Amniotic stem cell (primary cell): Measurements from ENCODE around the gene KIRREL3.

Experiments used
- DNase-seq: peaks from one replicate; lab custom pipeline; 2025; lab: John Stamatoyannopoulos, UW

The KIRREL3 gene

DNA sequence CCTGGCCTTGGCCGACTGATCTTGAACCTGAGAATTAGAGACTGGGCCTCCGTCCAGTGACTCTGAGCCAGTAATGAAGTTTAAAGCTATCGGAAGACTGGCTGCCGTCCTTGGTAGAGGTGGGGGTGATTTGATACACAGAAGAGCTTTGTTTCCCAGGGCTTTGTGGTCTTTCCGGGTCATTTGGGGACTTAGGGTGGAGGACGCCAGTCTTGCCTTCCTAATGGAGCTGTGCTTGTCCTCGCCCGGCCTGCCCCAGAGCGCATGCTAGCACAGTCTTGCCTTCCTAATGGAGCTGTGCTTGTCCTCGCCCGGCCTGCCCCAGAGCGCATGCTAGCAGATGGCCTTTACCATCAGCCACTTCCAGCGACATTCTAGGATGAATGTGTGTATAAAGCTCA is 579.3 kb downstream of the KIRREL3 start:
- no peak for DNase-seq

DNA sequence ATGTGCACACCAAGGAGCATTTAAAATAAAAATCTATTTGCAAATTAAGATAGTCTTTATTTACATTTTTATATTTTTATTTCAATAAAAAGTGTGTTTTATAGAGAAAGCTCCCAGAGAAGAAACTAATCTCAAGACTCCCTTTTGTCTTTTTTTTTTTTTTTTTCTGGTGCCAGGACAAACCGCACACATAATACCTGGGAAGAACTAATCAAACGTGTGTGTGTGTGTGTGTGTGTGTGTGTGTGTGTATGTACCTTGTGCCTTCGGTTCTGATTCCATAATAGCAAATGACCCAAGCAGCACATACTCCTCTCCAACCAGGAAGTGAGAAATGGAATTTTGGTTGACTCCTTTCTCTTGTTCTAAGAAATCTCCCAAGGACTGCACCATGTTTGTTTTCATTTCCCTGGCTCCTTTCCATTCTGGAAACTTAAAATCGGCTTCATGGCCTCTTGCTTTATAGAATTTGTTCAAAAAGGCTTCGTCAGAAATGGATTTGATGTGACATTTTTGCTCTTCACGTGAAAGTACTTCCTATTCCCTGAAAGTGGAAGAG is 579.8 kb downstream of the KIRREL3 start:
- DNase-seq: no peak

DNA sequence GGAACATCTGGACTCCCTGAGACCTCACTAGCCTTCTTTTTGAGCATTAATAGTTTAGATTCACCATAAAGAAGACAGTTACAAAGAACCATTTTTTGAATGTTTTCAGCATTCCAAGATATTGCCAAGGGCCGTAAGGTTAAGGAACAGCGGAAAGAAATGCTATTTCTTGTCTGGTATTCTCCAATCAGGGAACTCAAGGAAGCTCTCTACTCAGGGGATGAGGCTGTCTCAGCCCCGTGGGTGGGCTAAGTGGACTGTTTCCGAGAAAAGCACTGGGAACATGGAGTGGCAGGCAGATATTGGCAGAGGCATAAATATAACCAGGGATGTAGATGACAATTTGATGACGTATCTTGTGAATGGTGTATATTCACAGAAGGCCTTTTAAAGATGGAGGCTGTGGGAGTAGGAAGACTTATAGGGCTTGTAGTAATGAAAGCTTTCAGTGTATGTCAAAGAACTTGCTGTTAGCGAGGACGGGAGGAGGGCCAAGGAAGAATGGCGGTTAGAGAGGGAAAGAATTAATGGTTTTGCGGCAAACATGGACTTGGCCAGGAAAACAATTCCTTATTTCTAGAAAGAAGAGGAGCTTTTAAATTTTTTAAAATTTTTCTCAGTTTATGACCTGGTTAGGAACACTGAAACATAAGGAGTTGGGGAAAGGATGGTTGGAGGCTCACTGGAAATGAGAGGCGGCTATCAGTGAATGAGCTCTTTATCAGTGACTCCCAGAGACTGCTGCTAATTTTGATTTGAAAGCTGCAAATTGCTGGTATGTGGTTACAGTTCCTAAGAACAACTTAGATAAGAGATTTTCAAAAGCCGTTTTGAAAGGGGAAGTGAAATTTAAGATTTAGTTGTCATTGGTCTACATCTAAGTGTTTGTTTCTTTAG is 580.5 kb downstream of the KIRREL3 start:
- no peak for DNase-seq

DNA sequence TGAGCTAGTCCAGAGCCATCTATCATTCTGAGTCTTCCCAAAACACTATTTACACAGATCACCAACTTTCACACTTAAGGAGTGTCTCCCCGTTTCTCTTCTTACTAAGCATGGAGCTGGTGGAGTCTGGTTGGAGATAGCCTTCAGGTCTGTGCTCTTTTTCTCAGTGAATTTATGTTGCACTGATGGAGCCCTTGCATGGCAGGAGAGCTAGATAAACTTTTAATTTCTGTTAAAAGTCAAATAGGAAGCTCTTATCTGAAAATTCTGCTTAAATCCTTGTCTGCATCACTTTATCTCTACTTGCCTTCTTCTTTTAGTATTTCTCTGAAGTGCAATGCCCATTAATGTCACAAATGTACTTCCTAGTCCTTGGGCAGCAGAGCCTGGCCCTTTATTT is 581.7 kb downstream of the KIRREL3 start:
- no peak for DNase-seq

DNA sequence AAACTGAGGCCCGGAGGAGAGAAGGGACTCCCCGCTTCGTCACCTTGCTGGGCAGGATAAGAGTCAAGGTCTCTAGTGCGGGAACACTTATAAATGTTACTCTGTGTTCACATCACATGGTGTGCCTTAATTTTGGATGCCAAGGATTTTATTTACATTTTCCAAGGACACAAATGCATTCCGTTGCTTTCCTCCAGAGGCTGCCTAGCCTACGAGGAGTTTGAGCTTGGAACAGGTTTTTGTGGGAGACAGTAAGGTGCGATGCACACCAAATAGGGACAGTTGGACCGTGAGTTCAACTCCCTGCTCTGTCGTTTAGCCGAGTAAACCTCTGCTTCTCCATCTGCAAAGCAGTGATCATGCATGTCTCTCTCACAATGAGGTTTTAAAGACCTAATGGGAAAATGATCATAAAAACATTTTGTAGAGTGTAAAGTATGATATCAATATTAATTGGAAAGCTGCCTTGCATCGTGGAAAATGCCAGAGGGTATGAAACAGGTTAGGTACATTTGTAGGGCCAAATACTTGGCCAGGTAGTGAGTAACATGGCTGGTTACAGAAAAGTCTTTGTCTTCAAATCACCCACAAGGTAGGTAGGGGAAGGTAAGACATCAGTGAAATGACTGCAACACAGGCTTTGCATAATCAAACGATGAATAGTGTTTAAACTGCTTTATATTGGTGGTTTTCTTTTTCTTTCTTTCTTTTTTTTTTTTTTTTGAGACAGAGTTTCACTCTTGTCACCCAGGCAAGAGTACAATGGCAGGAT is 583.3 kb downstream of the KIRREL3 start:
- no peak for DNase-seq

DNA sequence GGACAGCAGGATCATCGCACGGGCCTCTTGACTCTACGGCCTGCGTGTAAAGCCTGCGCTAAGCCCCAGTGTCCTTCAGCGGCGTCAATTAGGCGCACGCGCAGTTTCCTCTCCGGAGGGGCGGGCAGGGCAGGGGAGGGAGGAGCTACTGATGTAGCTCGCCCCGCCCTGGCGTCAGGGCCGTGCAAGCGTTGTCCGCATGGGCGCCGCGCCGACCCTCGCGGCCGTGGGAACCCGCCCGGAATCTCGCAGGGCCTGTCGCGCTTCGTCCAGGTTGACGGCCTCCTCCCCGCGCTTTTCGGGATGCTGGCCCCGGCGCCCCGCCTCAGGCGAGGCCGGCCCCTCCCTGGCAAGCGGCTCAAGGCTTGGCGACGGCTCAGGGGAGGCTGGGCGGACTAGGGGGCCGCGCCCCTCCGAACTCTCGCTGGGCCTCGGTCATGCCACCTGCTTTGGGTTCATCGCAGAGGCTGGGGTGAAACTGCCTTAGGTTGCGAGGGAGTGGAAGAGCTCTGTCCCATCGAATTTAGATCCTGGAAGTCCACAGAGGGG is 584.0 kb downstream of the KIRREL3 start:
- no peak for DNase-seq

DNA sequence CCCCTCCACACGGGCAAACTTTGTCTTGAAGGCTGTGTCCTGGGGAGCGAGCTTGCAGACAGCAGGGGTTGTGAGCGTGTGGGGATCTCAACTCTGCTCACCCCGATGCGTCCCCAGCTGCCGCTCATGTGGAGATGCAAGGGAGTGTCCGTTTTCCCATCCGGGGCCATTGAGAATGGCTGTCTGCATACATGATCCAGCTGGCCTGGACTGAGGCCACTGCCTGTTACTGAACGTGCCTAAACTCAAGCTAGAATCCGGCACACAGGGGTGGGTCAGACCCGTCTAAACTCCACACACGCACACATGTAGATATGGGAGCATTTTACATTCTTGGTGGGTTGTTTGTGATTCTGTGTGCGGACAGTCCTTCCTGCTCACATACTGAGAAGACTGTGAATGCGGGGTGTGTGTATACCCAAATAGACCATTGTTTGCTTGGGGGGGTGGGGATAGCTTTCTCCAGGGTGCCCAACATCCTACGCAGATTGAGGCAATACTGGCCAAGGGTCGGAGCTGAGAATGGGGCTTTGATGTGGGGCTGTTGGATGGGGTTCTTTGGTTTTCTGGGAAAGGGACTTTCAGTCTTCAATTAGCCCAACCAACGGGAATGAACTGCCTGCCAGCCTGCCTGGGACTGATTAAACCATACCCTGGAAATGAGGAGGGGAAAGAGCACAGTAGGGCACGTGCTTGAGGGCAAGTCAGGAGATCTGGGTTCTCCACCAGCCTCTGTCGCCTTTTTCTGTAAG is 584.7 kb downstream of the KIRREL3 start:
- DNase-seq: no peak

DNA sequence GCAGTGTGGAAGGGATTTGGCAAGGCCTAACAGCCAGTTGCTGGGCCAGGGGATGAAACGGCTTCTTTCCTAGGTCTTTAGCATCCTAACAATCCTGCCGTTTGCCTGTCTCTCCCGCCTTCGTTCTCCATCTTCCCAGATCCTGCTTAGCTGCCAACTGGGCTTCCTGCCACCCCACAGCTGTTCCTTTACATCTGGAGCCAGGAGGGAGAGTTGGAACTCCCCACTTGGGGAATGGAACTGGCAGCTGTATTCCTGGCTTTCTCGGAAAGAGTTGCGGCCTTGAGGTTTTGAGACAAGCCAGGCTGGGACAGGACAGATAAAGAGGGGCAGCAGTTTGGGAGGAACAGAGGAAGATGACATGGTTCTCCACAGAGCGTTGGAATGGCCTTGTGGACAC is 585.4 kb downstream of the KIRREL3 start:
- no peak for DNase-seq

DNA sequence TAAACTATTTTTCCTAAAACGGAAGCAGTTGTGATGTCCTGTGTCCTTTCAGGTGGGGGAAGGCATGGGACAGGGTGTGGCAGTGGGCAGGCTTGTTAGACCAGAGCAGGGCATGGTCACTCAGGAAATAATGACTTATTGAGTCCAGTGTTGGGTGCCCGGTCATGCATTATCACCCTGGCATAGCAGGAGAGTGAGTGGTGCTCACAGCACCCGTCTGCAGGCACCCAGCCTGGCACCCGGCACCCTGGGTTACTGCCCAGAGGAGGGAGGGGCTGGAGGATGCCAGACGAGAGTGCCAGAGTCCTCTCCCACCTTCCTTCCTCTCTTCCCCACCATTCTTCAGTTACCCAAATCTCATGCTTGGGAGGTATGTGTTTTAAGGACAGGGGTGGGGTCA is 586.0 kb downstream of the KIRREL3 start:
- DNase-seq: no peak

DNA sequence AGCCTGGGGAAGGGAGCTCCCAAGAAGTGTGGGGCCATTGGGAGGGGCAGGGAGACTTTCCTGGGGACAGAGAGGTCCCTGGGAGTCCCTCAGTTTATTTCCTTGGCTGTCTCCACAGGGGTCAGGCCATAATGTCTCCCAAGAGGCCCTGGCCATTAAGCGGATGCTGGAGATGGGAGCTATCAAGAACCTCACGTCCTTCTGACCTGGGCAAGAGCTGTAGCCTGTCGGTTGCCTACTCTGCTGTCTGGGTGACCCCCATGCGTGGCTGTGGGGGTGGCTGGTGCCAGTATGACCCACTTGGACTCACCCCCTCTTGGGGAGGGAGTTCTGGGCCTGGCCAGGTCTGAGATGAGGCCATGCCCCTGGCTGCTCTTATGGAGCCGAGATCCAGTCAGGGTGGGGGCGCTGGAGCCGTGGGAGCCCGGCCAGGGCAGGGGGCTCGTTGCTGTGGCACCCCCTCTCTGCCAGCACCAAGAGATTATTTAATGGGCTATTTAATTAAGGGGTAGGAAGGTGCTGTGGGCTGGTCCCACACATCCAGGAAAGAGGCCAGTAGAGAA is 586.6 kb downstream of the KIRREL3 start:
- DNase-seq: no peak

DNA sequence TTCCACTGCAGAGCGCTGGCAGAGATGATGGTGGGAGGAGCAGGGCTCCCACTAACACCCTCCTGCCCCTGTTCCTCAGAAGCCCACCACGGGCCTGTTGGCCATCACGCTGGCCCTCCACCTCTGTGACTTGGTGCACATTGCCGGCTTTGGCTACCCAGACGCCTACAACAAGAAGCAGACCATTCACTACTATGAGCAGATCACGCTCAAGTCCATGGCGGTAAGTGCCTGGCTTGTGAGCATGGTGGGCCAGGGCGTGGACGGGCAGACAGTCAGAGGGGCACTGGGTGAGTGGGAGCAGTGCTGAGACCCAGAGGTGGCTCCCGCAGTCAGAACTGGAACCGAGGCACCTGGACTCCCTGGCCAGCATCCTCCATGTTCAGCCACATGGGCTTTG is 587.1 kb downstream of the KIRREL3 start:
- no peak for DNase-seq

DNA sequence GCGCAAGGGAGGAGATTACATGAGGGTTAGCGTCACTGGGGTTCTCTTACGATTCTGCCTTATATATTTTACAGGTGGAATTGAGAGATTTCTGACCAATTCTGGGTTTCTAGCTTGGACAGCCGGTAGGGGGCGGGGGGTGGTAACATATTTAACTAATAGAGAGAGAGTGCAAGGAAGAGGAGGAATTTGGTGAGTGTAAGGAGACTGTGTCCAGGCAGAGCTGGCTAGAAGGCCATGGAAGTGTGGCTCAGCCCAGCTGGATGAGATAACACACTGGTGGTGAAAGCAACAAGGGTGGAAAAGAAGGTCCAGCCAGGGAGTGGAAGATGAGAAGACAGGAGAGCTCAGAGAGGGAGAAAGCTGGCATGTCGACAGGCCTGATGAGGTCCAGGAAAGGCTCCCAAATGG is 588.6 kb downstream of the KIRREL3 start:
- no peak for DNase-seq

DNA sequence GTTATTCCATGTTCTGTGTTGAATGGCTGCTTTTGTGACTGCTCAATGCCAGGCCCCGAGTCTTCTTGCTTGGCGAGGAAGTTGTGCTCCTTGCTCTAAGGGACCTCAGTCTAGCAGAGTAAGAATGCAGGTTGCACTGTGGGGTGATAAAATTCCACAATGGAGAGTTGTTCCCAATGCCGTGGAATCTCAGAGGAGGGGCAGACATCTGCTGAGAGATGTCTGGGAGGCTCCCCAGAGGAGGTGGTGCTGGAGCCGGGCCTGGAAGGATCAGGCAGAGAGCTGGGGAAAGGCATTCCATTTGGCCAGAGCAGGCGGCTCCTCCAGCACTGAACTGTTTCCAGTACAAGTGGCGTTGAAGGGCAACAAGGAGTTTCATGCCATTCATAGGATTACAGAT is 589.9 kb downstream of the KIRREL3 start:
- no peak for DNase-seq

DNA sequence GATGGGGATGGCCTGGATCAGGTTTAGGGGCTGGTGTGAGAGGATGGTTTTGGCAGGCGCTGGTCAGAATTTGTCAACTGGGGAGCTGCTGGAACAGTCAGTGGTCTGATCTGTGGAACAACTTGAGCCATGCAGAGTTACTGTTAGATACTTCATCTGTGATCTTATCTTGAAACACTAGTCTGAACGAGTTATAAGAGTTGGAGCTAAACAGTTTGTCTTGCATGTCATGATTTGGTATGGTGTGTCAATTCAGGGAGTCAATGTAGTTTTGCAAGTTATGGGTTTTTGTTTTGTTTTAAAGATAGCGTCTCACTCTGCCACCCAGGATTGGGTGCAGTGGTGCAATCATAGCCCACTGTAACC is 591.0 kb downstream of the KIRREL3 start:
- no peak for DNase-seq

DNA sequence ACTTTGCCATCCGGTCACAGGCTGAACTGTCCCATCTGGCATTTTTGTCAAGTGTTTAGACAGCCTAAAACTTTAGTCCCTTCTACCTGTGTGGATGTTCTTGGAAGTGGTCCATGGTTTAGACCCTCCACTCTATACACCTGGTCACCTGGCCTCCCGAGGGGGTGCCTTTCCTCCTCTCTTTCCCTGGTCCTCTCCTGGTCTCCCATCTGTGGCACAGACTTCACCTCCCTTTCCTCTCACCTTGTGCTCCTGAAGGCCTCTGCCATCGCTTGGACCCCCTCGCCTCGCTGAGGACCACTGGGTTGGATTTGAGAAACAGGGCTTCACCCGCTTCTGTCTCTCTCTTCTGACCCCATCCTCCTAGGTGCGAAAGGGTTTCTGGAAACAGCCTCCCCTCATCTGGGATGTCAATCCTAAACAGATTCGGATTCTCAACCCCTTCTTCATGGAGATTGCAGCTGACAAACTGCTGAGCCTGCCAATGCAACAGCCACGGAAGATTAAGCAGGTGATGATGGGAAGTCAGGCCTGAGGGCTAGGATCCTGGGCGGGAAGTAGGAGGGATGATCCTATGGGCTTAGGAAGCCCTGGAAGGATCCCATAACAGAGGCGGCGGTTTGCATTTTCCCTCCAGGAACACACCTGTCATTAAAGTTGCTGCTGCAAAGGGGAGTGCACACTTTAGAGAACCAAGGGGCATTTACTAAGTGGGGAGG is 591.5 kb downstream of the KIRREL3 start:
- no peak for DNase-seq

DNA sequence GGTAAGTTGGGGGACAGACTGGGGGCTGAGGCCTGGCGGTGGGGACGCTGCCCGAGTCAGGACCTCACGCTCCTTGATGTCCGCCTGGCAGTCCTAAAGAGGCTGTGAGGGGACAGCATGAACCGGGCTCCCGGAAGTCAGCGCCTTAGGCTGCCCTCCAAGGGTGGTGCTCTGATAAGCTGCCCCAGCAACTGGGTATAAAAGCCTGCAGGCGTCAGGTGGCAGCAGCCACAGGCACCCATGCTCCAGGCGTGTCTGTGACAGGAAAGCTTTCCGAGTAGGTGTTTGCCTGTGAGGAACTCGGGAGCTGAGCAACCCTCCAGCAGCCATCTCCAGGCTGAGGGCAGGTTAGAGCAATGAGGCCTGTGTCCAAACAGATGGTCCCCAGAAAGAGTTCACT is 592.1 kb downstream of the KIRREL3 start:
- DNase-seq: no peak

DNA sequence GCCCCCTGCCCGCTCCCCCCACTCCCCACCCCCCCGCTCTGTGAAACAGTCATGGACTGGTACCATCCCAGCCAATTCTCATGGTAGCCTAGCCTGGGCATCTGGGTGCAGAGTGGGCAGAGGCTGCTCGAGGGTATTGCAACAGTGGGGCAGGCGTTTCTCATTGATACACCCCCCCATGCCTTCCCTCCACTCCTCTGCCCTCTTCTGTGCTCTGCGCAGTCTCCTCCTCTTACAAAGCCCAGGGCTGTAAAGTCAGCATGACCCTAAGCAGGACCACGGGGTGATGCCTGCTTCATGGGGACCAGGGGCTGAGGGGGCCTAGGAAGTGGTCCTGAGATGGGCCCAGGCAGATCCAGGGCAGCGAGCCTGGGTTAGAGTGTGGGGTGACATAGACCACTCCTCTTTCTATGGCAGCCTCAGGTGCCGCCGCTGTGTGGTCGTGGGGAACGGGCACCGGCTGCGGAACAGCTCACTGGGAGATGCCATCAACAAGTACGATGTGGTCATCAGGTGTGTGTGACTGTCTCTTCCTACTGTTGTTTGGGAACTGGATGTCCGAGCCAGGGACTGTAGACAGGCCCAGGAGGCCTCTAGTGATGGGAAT is 592.8 kb downstream of the KIRREL3 start:
- no peak for DNase-seq

DNA sequence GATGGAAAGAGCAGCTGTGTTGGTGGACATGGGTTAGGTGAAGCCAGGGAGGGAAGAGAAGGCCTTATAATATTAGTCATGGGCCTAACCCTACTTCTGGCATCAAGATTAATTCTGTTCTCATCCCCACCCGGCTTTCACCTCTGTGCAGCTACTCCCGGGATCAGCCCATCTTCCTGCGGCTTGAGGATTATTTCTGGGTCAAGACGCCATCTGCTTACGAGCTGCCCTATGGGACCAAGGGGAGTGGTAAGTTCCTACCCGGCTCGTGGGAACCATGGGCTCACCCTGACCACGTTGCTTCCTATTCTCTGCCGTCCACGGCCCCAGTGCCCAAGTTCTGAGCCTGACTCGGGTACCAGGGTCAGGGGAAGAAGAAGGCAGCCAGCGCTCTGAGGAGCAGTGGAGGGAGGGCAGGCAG is 593.5 kb downstream of the KIRREL3 start:
- no peak for DNase-seq

DNA sequence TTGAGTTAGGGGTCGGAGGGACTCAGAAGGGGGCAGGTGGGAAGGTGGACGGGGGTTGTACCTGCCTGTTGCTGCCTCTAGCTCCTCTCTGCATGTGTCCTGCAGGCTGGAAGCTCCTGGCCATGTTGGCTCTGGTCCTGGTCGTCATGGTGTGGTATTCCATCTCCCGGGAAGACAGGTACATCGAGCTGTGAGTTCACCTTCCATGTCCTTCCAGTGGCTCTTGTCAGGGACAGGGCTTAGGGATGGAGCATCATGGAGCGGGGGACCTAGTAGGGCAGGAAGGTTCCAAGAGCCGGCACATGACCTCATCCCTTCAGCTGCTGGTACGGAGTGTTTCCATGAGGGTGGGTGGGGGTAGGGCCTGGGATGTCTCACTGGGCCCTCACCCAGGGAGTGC is 594.2 kb downstream of the KIRREL3 start:
- DNase-seq: no peak

DNA sequence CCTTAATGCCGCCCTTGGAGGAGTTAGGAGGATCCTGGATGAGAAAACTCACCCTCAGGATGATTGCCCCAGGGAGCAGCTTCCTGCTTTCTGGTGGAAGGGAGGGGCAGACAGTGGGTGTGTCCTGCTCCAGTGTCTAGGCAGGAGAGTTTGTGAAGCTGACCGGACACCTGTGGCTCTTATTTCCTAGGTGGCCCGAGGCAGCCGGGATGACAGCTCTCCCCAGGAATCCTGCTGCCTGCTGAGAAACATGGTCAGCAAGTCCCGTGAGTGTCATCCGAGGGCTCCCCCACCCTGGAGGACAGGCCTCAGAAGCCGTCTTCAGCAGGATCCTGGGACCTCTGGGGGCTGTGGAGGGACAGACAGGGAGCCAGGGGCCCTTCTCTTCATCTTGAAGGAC is 594.7 kb downstream of the KIRREL3 start:
- no peak for DNase-seq

DNA sequence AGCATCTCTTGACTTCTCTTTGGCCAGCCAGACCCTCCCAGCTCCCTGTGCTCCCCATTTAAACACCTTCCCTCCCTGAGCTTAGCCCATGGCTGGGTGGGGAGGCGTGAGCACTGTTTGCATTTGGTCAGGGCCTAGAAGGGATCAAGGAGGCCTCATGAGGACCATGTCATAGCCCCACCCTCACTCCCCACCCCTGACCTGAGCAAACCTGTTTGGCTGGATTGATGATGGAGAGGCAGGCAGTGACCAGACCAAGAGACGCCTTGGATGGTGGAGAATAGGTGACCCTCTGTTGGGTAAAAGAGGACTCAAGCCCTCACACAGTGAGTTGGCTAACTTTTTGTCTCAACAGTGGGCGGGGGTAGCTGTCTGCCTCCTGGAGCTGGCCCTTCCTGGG is 595.2 kb downstream of the KIRREL3 start:
- no peak for DNase-seq
